GM12874 (cell line): ENCODE measurements around the gene BMPER.

Source experiments
- TF ChIP-seq, protein P1 (sequence below): IDR thresholded peaks from 2 replicates; pipeline ENCODE4 v1.5.1; 2011; ENCODE audit warnings: low read depth, mild to moderate bottlenecking, control low read depth, low read length, moderate library complexity; ENCODE audit not compliant: insufficient read depth

The BMPER gene

DNA sequence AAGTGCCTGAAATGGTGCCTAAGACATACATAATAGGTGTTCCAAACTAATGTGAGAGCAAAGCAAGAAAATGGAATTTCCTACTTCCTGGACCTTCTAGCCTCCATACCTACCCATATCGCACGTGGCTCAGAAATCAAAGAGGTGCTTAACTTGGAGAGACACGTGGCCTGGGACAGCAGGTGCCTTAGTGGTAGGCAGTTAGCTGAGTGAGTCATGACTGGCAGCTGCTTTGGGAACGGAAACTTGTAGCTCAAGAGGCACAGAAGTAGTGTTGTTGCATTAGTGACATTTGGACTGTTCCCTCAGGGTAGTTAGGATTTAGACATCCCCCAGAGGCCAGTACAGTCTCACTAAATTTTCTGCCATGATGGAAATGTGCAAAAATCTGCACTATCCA lies 12.0 kb upstream of the BMPER start:
- TF ChIP-seq, protein P1, sequence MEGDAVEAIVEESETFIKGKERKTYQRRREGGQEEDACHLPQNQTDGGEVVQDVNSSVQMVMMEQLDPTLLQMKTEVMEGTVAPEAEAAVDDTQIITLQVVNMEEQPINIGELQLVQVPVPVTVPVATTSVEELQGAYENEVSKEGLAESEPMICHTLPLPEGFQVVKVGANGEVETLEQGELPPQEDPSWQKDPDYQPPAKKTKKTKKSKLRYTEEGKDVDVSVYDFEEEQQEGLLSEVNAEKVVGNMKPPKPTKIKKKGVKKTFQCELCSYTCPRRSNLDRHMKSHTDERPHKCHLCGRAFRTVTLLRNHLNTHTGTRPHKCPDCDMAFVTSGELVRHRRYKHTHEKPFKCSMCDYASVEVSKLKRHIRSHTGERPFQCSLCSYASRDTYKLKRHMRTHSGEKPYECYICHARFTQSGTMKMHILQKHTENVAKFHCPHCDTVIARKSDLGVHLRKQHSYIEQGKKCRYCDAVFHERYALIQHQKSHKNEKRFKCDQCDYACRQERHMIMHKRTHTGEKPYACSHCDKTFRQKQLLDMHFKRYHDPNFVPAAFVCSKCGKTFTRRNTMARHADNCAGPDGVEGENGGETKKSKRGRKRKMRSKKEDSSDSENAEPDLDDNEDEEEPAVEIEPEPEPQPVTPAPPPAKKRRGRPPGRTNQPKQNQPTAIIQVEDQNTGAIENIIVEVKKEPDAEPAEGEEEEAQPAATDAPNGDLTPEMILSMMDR = no peak

DNA sequence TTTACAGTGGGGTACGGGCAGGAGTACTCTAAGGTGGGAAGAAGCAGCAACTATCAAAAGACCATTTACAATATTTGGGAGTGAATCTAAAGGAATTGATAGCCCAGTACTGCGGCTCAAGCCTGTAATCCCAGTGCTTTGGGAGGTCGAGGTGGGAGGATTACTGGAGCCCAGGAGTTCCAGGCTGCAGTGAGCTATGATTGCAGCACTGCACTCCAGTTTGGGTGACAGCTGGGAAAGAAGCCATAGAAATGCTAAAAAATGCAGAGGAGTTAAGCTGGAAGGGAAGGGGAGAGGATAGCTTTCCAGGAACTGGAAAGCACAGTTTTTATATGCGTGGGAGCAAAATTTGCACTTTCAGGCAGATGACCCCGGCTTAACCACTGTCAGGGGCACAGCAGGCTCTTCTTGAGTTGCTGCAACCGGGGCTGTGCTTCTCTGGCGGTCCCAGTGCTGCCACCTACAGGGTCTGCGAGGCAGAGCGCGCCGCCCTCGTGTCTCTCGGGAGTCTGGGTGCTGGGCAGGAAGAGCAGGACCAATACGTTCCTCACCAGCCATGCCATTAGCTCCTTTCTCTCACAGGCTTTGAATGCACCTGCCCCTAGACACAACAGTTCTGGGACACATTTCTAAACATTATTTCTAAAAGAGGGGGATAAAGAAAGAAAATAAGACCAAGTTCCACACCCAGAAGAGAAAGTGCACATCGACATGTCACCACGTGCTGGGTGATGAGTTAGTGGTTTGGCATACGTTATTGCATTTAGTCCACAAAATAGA lies 10.1 kb upstream of the BMPER start:
- TF ChIP-seq, protein P1 = peak; percentile 92

DNA sequence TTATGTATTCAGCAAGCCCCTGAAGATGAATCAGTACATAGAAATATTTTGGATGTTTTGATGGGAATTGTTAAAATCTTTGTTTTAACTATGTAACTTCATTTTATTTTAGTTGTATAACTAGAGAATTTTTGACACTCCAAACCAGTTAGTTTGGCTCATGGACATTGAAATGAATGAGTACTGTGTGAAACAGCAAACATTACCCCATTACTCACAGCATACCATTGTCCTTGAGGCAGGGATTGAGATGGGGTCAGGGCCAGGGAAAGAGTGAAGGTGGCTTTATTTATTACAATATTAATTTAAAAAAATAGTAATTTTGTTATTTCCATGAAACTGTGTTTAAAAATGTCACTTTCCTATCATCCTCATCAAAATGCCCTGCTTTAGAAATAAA lies 4.8 kb upstream of the BMPER start:
- TF ChIP-seq, protein P1 = no peak

DNA sequence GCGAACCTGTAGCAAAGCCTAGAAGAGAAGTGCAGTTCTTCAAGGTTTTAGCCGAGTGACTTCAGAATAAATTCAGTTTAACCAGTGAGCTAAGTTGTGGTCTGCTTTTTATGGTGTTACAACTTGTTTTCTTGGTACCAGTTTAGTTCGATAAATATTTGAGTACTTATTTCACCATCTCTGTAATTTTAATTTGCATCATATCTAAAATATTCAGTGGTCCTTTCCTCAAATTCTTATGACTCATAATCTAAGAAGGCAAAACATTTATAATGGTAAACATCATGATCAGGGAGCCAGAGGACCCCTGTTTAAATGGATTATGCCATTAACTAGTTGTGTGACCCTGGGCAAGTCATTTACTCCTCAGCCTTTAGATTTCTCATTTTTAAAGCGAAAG lies 4.1 kb upstream of the BMPER start:
- TF ChIP-seq, protein P1 = no peak

DNA sequence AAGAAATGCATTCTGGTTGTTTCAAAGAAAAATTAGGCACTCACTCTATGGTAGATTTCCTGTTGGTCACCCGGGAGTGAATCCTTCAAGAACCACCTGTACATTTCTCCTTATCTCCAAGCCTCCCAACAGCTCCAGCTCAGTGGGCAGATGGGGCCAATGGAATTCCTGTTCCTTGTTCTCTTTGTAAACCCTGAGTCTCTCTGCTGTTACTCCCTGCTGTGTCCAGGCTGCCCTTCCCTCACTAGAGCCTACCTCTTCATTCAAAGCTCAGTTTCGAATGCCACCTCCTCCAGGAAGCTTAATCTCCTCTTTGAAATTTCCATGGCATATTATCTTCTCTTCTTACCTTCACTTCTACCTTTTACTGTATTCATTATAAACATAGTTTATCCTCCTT lies 3.5 kb upstream of the BMPER start:
- TF ChIP-seq, protein P1 = no peak

DNA sequence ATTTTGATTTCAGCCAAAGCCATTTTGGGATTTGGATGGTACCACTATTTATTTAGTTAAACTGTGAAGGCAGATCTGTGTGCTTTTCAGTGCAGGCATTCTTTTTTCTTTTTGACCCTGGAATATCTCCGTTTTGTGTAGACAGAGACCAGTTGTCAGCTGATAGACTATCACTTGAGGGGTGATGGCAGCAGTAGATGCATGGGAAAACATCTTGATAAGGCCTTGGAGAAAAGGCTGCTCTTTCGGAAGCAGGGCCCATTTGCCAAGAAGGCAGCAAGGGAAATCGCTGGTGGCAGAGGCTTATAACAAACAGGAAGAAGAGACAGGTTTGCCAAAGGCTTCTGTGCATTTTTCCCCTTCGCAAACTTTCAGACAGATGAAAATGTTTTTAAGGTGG lies 2.6 kb upstream of the BMPER start:
- TF ChIP-seq, protein P1 = no peak

DNA sequence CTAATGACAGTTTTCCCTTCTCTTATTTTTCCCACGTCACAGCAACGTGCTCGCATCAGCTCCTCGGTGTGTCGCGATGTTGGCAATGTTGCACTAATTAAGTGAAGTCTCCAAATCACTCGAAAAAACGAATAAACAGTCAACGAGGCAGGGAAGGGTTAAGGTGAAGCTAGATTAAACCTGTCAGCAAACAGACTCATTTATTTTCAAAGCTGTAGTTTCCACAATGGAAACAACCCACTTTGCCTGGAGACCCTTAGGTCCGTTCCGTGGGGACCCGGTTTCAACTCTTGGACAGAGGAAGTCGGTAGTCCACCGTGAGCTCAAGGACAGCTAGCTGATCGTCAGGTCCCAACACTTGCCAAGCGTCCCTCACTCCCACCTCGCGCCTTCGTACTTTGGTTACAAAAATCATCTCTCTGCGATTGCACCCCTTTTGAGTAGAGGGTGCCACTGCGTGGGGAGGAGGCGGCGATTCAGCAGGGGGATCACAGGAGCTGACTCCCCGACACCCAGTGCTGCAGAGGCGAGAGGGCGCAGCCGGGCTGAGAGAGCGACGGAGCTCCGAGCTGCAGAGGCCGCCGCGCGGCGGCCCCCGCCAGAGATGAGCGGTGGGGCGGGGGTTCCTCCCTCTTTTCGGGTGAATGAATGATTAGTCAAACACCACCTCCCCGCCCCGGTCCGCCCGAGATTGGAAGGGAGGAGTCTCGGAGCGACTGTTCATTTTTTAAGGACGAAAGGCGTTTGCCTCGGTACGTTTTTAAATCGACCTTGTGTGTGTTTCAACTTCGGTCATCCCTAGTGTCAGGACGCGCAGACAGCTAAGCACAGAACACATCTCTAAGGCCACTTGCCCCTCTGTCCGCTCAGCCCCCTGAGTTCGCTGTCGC lies 1.3 kb upstream of the BMPER start:
- TF ChIP-seq, protein P1 = no peak
